ENCODE data around the gene MARCHF11.

Gene MARCHF11

DNA sequence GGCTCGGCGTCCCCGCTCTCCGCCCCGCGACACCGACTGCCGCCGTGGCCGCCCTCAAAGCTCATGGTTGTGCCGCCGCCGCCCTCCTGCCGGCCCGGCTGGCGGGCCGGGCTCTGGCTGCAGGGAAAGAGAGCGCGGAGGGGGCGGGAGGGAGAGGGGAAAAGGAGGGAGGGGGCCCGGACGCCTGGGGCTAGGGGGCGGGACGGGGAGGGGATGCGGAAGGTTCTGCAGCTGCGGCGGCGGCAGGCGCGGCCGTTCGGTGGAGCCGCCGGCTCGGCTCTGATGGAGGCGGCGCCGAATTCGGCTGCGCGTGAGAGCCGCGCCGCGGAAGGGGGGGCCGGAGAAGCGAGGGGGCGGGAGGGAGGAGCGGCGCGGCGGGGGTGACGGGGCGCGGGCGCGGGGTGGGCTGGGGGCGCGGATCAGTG, at the start of gene MARCHF11:
TSS of gene MARCHF11 (minus strand) at position 281 of the 425 bp plus-strand sequence. CDS start at position 65, 216 bp downstream.
- DNase-seq (ENCODE audit: low read depth in 2 of 2), result no peak

GRCh38 chr5:16225927-16226326, 46.3 kb upstream of the MARCHF11 start:
- no peak for DNase-seq (ENCODE audit: low read depth in 2 of 2)

- DNase-seq (ENCODE audit: low read depth in 2 of 2), result no peak
These were observed 12.7 kb upstream of the MARCHF11 start for GRCh38 chr5:16192311-16192710.

DNA sequence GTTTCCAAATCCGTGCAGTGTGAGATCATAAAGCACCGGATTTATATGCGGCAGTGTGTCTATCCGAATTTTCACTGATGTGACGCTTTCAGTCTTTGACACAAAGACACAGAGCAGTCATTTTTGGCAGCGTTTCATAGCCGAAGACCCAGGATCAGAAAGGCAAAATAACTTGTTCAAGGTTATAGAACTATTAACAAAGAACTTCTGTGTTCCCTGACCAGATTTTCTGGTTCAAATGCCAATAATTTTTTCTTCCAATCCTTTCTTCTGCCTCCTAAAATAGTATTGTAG, 1.1 kb upstream of the MARCHF11 start:
- no peak for DNase-seq (ENCODE audit: low read depth in 2 of 2)

DNA sequence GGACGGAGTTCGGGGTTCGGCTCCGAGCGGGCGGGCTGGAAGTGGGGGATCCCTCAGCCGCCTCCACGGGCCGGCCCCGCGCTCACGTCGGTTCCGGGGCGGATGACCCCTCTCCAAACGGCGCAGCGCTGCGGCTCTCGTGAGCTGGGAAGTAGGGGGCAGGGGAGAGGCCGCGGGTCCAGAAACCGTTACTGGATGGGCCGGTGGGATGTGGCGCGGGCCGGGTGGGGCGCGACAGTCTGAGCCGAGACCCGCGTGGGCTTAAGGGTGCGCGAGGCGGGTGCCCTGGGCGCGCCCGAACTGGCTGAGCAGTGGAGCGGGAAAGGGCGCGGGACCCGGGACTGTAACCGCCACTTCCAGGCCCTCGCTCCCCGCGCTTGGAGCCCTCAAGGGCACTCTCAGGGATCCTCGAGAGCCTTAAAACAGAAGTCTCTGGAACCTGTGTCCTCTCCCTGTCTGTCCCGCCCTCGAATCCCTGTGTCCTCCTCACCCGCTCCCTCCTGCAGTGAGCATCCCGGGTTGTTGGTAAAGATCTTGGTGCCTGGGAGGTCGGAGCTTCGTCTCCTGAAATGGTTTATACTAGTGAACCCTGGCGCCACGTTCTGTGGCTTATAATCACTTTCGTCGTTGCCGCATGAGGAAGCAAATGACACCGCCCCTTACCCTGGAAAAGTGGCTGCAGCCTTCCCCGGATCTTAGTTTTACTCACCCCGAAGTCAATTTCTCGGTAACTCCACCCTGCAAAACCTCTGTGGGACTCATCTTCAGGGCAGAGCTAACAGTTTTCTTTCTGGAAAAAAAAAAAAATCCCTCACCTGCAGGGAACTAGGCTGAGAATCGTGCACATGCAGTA, 571 bp upstream of the MARCHF11 start:
- no peak for DNase-seq (ENCODE audit: low read depth in 2 of 2)

DNA sequence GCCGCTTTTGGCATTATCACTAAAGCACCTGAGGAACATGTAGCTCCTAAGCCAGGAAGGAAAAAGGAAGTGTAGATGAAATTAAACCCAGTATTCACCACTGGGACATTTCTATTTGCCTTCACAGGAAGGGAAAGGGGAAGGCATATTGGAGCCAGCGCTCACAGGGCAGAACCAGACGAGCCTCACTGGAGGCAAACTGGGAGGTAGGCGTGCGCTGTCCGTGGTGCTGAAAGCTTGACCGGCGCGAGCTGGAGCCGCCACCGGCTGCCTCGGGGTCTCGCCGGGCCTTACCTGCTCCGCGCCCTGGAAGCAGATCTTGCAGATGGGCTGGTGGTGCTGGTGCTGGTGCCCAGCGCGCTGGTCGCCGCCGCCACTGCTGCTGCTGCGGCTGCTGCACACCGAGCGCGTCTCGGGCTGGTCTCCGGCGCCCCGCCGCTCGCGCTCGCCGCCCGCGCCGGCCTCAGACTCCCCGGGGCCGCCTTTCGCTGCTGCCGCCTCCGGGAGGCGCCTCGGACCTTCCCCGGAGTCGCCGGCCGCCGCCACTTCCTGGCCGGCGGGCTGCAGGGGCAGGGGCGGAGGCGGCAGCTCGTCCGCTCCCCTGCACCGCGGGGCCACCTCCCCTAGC, 732 bp downstream of the MARCHF11 start:
- DNase-seq (ENCODE audit: low read depth in 2 of 2), result peak in 1 of 2 experiments; percentile 18

DNA sequence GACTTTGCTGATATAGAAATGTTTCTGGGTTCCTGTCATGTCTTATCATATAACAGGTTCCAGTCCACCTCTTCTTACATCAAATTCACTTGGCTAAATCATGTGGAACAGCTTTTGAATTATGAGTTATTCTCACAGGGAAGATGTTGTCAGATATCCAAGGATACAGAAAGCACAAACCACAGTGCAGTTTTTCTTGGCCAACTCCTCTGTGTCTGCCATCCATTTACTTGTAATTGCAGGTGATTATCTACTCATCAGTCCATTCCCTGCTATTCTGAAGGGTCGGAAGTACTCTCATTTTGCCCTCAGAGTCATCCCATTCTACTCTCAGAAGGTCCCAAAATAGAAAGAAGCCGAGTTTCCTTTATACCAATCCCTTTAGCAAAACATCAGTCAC, 10.0 kb downstream of the MARCHF11 start:
- no peak for DNase-seq (ENCODE audit: low read depth in 2 of 2)

GRCh38 chr5:16160706-16161105, 18.9 kb downstream of the MARCHF11 start:
- DNase-seq (ENCODE audit: low read depth in 2 of 2), result no peak

DNA sequence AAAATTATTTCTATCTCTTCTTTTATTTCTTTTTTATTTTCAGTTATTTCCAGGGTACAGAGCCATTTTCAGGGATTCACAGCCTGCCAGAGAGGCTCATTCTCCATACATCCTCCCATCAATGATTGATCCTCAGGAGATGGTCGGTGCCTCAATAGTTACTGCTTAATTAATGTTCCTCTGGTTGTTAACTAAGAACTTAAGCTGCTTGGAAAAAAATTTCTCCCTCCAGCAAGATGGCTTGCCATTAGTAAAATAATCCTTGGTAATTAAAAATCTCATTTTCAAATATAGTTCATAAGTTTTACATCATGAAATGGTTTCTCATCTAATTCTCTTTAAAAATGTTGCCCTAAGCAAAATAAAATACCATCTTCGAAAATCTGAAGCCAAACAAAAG, 20.0 kb downstream of the MARCHF11 start:
- no peak for DNase-seq (ENCODE audit: low read depth in 2 of 2)

- no peak for DNase-seq (ENCODE audit: low read depth in 2 of 2)
These were observed 23.4 kb downstream of the MARCHF11 start for GRCh38 chr5:16156152-16156551.

DNA sequence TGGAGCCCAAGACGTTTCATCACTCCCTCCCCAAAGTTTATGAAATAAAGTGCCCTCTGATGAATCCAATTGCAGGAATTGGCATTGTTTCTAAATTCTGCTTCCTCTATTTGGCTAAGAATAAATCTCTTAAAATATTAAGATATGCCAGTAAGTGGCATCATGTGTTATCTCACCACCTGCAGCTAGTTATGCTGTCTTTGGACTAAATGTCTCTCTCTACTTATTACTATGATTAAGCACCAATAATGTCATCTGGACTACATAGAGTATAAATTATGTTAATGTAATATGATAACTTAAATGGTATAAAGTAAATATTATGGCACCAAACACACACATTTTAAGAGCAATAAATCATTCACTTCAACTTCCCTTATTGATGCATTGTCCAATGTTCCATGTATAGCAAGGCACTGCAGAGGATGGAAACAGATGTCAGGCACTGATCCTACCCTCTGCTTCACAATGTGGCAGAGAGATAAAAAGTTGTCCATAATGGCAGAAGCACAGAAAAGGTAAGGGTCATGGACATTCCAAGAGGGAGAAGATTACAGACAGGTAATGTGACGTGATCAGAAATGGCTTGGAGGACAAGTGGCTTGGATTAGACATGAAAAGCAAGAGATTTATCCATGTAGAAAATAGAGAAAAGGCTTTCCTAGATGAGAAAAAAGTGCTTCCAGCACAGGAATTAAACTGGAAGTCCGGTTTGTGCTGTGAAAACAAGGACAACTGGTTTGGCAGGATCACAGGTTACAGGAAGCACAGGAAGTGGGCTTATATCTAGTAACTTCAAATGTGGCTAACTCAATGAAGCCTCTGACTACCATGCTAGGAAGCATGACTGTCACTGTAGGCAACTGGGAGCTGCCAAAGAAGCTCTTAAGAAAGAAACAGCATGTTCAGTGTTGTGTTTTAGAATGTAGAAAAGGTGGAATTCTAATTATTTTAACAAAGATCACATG, 26.7 kb downstream of the MARCHF11 start:
- DNase-seq (ENCODE audit: low read depth in 2 of 2), result no peak

- no peak for DNase-seq (ENCODE audit: low read depth in 2 of 2)
These were observed 30.0 kb downstream of the MARCHF11 start for GRCh38 chr5:16149621-16150020.

- DNase-seq (ENCODE audit: low read depth in 2 of 2), result no peak
These were observed 32.3 kb downstream of the MARCHF11 start for GRCh38 chr5:16147179-16147900.

GRCh38 chr5:16144416-16144815, 35.2 kb downstream of the MARCHF11 start:
- DNase-seq (ENCODE audit: low read depth in 2 of 2), result no peak

GRCh38 chr5:16143361-16144049, 36.1 kb downstream of the MARCHF11 start:
- DNase-seq (ENCODE audit: low read depth in 2 of 2), result no peak

DNA sequence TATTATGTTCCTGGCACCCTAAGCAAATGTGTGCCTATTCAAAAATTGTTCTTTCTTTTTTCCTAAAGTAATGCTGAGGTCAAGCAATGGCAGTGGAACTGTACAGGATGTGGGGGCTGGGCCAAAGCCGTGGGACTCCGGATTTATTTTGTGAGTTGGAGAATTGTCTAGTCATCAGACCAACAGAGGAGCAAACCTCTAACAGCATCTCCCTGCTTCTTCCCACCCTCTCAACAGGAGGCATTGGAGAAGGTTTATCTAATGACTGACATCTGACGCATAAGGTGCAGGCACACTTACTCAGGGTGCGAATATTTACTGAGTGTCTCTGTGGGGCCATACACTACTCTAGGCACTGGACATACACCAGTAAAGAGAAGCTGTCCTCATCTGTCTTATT, 38.6 kb downstream of the MARCHF11 start:
- no peak for DNase-seq (ENCODE audit: low read depth in 2 of 2)

DNA sequence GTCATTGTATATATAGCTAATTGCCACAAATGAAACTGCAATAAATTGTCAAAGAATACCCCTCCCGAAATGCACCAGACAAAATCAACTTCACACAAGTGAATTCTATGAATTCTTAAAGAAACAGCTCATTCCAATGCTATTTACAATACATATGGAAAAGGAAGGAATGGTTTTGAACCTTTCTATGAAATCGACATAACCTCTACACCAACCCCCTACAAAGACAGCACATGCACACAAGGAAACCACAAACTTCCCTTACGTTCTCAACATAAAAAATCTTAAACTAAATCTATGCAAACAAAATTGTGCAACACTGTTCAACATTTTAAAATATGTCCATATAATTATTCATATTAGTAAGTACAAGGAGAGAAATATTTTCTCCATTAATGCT, 39.2 kb downstream of the MARCHF11 start:
- DNase-seq (ENCODE audit: low read depth in 2 of 2), result no peak

- no peak for DNase-seq (ENCODE audit: low read depth in 2 of 2)
These were observed 42.4 kb downstream of the MARCHF11 start for GRCh38 chr5:16137177-16137576.

GRCh38 chr5:16135506-16135905, 44.1 kb downstream of the MARCHF11 start:
- no peak for DNase-seq (ENCODE audit: low read depth in 2 of 2)

DNA sequence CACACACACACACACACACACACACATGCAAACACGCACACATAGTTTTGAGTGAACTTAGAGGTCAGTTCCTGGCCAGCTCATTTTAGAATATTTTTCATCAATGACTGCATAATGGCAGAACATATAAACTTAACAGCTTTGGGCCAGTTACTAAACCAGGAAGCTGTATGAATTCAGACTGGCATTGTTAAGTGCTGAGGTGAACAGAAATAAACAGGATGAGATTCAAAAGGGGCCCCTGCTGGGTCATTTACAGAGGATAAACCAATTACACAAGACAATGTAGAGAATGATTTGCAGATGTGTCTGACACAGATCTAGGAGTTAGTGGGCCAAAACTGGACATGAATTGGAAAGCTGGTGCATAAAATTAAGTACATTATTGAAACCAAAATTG, 44.6 kb downstream of the MARCHF11 start:
- DNase-seq (ENCODE audit: low read depth in 2 of 2), result no peak

GRCh38 chr5:16134204-16134603, 45.4 kb downstream of the MARCHF11 start:
- no peak for DNase-seq (ENCODE audit: low read depth in 2 of 2)
